HG03457 (cell line): ENCODE results near the gene ZBTB20.

ENCODE experiments used
- ATAC-seq: cut with Tn5 transposase; IDR thresholded peaks from one replicate; pipeline ENCODE4 v1.9.1; 2021; ENCODE audit warnings: moderate number of reproducible peaks; ENCODE audit not compliant: unreplicated experiment

The ZBTB20 gene

GRCh38 chr3:114929971-114930732, 216.9 kb downstream of the ZBTB20 start:
- ATAC-seq = no peak

DNA sequence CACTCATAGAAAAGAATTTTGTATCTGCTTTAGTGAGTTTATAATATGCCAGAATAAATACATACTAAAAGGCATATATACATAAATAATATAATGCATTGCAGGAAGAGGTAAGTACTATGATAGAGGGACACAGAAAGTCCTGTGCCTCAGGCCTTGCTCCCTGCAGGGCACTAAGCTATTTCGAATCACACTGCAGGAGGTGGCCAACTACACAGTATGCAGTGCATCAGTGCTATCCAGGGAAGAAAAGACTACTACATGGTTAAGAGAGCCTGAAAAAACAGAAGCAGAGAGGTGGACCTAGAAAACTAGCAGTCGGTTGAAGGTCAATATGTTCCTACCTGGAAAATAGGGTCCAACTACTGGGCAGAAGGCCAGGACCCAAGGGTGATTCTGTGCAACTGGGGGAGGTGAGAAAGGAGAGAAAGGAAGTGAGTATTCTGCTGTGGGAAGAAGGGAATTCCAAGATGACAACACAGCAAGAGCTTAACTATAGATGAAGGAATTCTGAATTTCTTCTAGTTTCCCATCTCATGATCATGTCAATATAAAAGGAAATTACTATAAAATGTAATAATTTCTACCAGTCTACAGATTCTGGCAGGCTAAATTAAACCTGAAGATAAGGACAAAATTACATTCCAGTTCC, 218.0 kb downstream of the ZBTB20 start:
- no peak for ATAC-seq

GRCh38 chr3:114904633-114905032, 242.5 kb downstream of the ZBTB20 start:
- ATAC-seq = no peak

DNA sequence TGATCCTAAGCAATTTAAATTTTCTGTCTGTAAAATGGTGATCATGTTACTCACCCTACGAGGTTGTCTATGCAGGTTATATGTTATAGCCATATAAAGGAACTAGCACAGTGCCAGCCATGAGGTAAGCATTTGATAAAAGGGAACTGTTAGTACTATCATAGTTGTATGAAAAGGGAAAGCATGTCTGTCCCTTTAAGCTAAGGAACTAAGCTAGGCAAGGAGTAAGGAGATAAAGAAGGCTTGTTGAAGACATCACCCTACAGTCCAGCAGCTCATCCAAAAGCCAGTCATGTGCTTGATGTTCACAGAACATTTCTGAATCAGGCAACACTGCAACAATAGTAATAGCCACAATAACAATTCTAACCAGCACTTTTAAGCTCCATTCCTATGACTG, 243.9 kb downstream of the ZBTB20 start:
- no peak for ATAC-seq

GRCh38 chr3:114902691-114903101, 244.4 kb downstream of the ZBTB20 start:
- ATAC-seq = peak; percentile 65

GRCh38 chr3:114900908-114901307, 246.2 kb downstream of the ZBTB20 start:
- no peak for ATAC-seq

GRCh38 chr3:114899186-114899931, 247.7 kb downstream of the ZBTB20 start:
- no peak for ATAC-seq

DNA sequence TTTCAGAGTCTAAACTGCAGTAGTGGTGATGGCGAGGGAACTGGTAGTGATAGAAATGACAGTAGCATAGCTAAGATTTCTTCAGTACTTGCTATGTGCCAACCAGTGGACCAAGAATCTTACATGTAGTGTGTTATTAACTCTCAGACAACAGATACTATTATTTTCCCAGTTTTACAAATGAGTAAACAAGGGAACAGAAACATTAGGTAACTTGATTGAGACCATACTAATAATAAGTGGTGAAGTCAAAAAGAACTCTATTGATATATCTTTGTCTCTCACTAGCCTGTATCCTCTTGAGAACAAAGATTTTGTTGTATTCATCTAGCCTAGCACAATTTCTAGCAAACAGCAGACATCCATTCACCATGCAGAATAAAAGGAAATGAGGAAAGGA, 250.1 kb downstream of the ZBTB20 start:
- no peak for ATAC-seq

- ATAC-seq = no peak
Measured at GRCh38 chr3:114893361-114893760, 253.7 kb downstream of the ZBTB20 start.

DNA sequence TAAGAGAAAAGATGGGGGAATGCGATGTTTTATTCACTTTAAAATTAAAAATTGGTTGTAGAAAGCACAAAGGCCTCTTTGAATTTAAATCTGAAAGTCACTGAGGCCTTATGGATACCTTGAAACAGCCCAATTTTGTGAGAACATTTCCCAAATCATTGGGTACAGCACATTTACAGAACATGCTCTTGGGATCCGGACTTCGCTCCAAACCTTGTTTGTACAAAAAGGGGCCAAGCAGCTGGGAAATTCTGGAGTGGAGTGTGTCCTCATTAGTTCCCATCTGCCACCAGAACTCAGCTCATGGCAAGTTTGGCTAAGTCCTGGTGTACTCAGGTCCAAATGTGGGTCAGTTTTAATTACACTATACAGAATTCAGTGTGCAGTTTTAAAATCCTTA, 254.2 kb downstream of the ZBTB20 start:
- ATAC-seq = no peak

DNA sequence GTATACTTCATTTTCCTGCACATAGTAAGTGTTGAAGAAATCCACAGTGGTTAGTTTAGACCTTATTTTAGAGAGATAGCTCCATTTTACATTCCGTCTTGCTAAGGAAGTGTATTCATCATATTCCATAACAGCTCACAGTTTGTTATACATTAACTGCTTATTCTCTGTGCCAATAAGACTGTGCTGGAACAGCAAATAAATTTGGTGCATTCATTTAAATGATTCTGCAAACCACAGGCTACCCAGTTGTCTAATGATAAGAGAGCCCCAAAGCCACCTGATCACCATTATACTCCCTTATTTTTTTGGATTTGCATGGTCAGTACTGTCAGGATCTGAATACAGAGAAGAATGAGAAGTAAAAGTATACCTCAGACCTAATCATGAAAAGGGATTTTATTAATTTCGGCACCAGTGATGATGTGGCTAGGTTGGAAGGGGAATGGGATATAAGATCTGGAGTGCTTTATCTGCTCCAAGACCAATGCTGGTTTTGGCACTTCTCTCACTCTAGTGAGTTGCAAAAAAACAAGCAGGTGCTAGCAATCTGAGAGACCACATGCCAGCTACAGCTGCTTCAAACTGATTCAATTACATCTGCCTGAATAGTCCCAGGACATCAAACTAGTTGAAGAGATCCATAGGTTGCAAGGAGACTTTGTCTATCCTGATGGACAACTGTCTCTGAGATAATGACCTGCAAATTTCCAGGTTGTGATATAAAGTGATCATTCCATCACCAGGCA, 254.8 kb downstream of the ZBTB20 start:
- ATAC-seq = no peak

- no peak for ATAC-seq
Measured at GRCh38 chr3:114887806-114888205, 259.3 kb downstream of the ZBTB20 start.

- no peak for ATAC-seq
Measured at GRCh38 chr3:114886905-114887304, 260.2 kb downstream of the ZBTB20 start.

DNA sequence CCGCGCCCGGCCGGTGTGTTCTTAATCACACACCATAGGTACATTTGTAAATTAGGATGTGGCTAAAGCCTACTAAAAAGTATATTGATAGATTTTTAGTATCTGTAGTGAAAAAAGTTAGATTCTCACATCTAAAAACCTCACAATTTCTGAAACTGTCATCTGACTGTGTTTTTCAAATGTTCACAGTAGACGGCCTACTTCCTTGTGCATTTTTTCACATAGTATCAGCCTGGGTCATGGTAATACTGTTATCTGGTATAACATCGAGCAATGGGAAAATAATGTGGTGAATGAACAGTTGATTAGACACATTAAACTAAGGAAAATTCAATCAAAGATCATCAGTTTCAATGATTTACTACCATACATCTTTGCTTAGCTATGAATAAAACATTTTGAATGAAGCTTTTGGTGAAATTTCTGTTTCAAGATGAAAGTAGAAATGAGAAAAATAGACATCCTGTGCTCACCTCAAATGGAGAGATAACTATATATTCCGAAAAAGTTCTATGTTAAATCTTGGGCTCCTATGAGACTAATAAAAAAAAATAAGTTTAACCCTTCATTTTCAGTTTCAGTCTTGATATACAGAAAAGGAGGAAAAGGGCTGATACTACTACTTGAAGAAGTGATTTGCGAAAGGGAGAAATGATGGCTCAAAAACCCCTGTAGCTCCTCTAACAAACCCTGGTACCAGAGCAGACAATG, 262.7 kb downstream of the ZBTB20 start:
- no peak for ATAC-seq

DNA sequence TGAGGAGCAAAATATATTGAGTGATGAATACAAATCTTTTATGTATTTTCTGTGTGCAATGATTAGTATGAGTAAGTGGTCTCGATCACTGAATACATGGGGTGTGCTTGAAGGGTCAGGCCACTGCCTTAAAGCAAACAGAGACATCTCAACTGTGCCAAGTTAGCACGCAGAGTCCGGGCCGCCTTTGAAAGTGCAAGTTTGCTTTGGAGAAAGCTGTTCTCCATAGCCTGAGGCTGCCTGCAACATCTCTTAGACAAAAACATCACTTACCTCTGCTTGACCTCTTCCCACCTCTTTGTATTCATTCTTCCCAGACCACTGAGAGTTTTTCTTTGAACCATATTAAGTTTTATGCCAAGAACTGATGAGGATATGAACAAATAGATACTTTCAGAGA, 267.0 kb downstream of the ZBTB20 start:
- ATAC-seq = no peak

DNA sequence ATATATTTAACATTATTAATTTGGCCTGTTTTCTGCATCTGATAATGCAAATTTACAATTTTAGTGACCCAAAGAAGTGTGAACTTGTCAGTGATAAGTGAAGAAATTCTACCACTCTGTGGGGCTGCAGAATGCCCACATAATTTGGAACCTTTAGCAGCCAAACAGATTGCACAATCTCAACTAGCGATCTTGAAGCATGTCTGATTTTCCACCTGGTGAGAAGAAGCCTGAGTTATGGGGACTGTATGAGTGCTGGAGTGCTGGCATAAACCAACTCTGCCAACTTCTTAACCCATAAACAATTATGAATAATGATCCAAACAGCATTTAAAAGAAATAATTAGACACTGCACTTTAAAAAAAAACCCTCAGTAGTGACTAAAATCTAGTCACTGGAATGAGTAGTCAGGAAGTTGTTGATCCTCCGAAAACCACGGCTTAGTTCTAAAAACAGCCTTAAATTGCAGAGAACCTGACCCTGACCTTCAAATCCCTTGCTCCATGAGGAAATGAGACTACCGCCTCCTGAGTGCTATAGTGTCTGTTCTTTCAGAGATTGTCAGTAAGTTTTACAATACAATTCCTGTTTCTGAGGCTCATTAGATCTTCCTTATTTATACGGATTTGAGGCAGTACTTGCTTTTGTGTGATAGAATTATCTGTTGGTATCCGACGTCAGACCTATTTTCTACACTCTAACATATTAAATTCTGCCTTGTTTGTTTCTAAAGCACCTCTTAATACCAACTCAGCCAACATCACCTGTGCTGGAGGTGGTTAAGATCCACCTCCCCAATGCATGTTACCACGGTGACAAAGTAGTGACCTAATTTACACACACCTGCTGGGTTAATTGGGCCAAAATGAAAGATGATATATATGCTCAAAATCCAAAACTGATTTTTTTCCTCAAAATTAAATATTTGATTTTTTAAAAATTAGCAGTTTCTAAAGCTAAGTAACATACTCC, 267.7 kb downstream of the ZBTB20 start:
- ATAC-seq = peak; percentile 76

GRCh38 chr3:114878114-114878839, 268.8 kb downstream of the ZBTB20 start:
- ATAC-seq = no peak

DNA sequence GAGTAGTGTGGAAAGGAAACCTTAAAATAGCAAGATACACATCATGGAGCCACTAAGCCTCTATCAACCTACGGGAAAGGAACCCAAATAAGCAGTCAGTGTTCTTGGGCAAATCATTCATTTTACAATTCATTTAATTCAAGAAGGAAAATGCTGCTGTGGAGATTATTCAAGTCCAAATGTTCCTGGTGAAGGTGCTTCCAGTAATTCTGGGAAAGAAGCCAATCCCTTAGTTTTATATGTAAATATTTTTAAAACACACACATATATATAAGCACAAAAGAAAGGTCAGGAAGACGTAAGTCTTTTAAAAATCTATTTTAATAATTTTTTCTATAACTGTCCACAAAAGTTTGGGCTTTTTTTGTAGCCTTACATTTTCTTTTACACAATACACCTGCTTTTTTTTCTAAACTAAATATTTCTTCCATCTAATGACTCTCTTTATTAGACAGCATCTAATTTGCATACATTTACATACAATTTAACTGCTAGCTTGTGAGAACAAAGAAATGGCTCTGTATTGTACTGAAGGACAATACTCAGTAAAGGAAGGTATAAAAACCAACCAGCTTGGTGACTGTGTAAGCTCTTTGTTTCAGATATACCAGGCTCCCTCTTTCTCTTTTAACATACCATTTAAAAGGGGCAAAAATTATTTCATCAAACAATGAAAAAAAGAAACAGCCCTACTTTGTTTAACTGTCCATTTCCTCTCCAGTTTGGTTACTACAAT, 269.5 kb downstream of the ZBTB20 start:
- no peak for ATAC-seq
